Activated CD4-positive, alpha-beta T cell treated with anti-CD3 and anti-CD28 coated beads, Interleukin-2, amount 50 U/mL, for 1 hour (primary cell): ENCODE results near the gene LRRN4CL.

Experiments used
- DNase-seq: peaks from one replicate; pipeline ENCODE4 v3.0.0-alpha.2; 2020

The LRRN4CL gene

GRCh38 chr11:62645946-62646824 is 43.1 kb downstream of the LRRN4CL start, which contains the start of gene GANAB:
Gene GANAB, minus strand, starts transcription at chr11:62646613. Its CDS starts 14 bp downstream, at chr11:62646599.
- DNase-seq = peak; percentile 99

- DNase-seq = no peak
Observed at GRCh38 chr11:62645671-62645945, 43.7 kb downstream of the LRRN4CL start.

- no peak for DNase-seq
Observed at GRCh38 chr11:62644220-62644619, 45.1 kb downstream of the LRRN4CL start.
